Measurements from ENCODE around the gene CIDEB. TPM values are rescaled to one million over a fixed set of nuclear protein-coding genes. Genes with fewer than 3 reads are reported as not detected.

Gene CIDEB
- total and polyA plus RNA-seq, 2 of the 4 experiments (the other 2 are of a cell fraction): under 0.01 to 0.19 TPM

DNA sequence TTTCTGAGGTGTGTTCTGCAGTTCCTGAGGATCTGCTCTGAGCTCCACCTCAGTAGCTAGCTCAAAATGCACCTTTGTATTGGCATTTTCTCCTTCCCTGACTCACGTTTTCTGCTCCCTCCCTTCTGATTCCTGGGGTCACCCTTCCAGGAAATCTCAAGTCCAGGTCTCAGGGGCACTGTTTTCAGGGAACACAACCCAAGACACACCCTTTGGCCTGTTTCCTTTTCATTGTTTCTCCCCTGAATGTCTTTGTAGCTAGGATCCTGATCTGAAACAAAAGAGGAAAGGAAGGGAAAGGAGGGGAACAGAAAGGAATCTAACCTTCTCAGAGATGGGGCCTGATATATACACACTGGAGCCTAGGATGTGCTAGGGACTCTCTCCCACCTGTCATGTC, 39.4 kb upstream of the CIDEB start:
- no peak overlapping the region for H4K8ac ChIP-seq (ENCODE audit: low read depth in 2 of 2, low read length in 2 of 2)
- no peak overlapping the region for H3K4ac ChIP-seq (ENCODE audit: low read depth, low read length)
- no peak overlapping the region for H3K23ac ChIP-seq (ENCODE audit: low read depth, low read length)
- H3K4me1 ChIP-seq (ENCODE audit: control insufficient read depth, insufficient read depth, low read length): peaks cover 3% of the 10 kb centered on the region
- in situ Hi-C loops (cut with MboI; ENCODE audit: low sequenced_read_pairs): no loop called here
- no peak overlapping the region for H4K91ac ChIP-seq (ENCODE audit: insufficient read depth, low read depth, low read length)
- no peaks in the 10 kb centered on the region for H3K79me1 ChIP-seq (ENCODE audit: low read depth in 1 of 2, low read length in 2 of 2)
- H3K27me3 ChIP-seq (ENCODE audit: control insufficient read depth, insufficient read depth, low read length): peaks cover 41% of the 10 kb centered on the region
- no peak for ATAC-seq (ENCODE audit: low read depth)
- H2BK20ac ChIP-seq (ENCODE audit: low read depth, low read length): no peak overlapping the region
- H2BK120ac ChIP-seq (ENCODE audit: low read depth, low read length): no peak overlapping the region
- H3K4me2 ChIP-seq (ENCODE audit: low read depth, low read length): no peak overlapping the region
- no peak overlapping the region for H3K9ac ChIP-seq (ENCODE audit: low read depth, low read length)
- TF ChIP-seq BHLHE40 (IDR thresholded peaks at IDR 0.05; ENCODE audit: low read depth, low read length) (no peak), MAZ (IDR thresholded peaks at IDR 0.05; ENCODE audit: borderline replicate concordance, low read depth, low read length) (no peak), FOS (IDR thresholded peaks at IDR 0.05; ENCODE audit: low read depth, low read length) (no peak), CEBPB (IDR thresholded peaks at IDR 0.05; ENCODE audit: low read depth, low read length) (no peak), NFE2L2 (IDR thresholded peaks at IDR 0.05; ENCODE audit: low read depth, low read length) (no peak), POLR2A (IDR thresholded peaks at IDR 0.05; ENCODE audit: low read depth, low read length) (no peak), RAD21 (IDR thresholded peaks at IDR 0.05; ENCODE audit: low read length) (no peak), MXI1 (IDR thresholded peaks at IDR 0.05; ENCODE audit: borderline replicate concordance, low read depth, low read length) (no peak), MAFK (IDR thresholded peaks at IDR 0.05; ENCODE audit: low read depth, low read length) (no peak), SMC3 (IDR thresholded peaks at IDR 0.05; ENCODE audit: low read depth, low read length) (no peak), RCOR1 (IDR thresholded peaks at IDR 0.05; ENCODE audit: insufficient replicate concordance, low read length) (no peak), CHD1 (IDR thresholded peaks at IDR 0.05; ENCODE audit: low read depth, low read length) (no peak), RFX5 (IDR thresholded peaks at IDR 0.05; ENCODE audit: low read depth, low read length) (no peak)
- TF ChIP-seq, protein P1, sequence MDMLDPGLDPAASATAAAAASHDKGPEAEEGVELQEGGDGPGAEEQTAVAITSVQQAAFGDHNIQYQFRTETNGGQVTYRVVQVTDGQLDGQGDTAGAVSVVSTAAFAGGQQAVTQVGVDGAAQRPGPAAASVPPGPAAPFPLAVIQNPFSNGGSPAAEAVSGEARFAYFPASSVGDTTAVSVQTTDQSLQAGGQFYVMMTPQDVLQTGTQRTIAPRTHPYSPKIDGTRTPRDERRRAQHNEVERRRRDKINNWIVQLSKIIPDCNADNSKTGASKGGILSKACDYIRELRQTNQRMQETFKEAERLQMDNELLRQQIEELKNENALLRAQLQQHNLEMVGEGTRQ (IDR thresholded peaks at IDR 0.05; ENCODE audit: low read depth, low read length): no peak
- TF ChIP-seq, protein P2, sequence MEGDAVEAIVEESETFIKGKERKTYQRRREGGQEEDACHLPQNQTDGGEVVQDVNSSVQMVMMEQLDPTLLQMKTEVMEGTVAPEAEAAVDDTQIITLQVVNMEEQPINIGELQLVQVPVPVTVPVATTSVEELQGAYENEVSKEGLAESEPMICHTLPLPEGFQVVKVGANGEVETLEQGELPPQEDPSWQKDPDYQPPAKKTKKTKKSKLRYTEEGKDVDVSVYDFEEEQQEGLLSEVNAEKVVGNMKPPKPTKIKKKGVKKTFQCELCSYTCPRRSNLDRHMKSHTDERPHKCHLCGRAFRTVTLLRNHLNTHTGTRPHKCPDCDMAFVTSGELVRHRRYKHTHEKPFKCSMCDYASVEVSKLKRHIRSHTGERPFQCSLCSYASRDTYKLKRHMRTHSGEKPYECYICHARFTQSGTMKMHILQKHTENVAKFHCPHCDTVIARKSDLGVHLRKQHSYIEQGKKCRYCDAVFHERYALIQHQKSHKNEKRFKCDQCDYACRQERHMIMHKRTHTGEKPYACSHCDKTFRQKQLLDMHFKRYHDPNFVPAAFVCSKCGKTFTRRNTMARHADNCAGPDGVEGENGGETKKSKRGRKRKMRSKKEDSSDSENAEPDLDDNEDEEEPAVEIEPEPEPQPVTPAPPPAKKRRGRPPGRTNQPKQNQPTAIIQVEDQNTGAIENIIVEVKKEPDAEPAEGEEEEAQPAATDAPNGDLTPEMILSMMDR (conservative IDR thresholded peaks at IDR 0.05; ENCODE audit: low read depth, low read length): no peak
- TF ChIP-seq, protein P3, sequence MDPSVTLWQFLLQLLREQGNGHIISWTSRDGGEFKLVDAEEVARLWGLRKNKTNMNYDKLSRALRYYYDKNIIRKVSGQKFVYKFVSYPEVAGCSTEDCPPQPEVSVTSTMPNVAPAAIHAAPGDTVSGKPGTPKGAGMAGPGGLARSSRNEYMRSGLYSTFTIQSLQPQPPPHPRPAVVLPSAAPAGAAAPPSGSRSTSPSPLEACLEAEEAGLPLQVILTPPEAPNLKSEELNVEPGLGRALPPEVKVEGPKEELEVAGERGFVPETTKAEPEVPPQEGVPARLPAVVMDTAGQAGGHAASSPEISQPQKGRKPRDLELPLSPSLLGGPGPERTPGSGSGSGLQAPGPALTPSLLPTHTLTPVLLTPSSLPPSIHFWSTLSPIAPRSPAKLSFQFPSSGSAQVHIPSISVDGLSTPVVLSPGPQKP (IDR thresholded peaks at IDR 0.05; ENCODE audit: borderline replicate concordance, low read depth, low read length): no peak
- no peak overlapping the region for H4K5ac ChIP-seq (ENCODE audit: low read depth, low read length)
- POLR2A ChIA-PET (ENCODE audit: unreplicated experiment): no interaction called here
- no peak overlapping the region for H2AK9ac ChIP-seq (replicated peaks; ENCODE audit: low read depth, low read length, poor library complexity)
- dilution Hi-C loops (cut with HindIII; ENCODE audit: low sequenced_read_pairs, unreplicated experiment): no loop called here
- H3K9me3 ChIP-seq (ENCODE audit: control insufficient read depth, insufficient read depth, low read length): no peaks in the 10 kb centered on the region
- no TSS peak for BruUV-seq (replicated peaks)
- H2AFZ ChIP-seq (replicated peaks; ENCODE audit: low read length, poor library complexity): no peak overlapping the region
- no peak for DNase-seq
- H3K4me3 ChIP-seq (ENCODE audit: insufficient read depth, low read depth, low read length): no peak overlapping the region
- intact Hi-C loops (cut with micrococcal nuclease): no loop called here
- H2AK5ac ChIP-seq (ENCODE audit: low read depth, low read length): no peak overlapping the region
- H3K56ac ChIP-seq (ENCODE audit: extremely low read depth, insufficient read depth, low read length): no peak overlapping the region
- H2BK15ac ChIP-seq (ENCODE audit: low read depth, low read length): no peak overlapping the region
- no peaks in the 10 kb centered on the region for H3K9me1 ChIP-seq (ENCODE audit: insufficient read depth, low read length)
- H3K36me3 ChIP-seq (ENCODE audit: control insufficient read depth, insufficient read depth, low read length): no peaks in the 10 kb centered on the region
- whole genome bisulfite sequencing, 2 experiments (ENCODE audit: extremely low coverage in 2 of 2, insufficient read length in 1 of 2): 0% methylated on average over 1 of the region's 1 CpG; no CpG with 5 or more reads in 1 of the 2 experiments
- CTCF ChIA-PET: interaction anchor here (1.2 kb wide), 2 partner anchors 10 to 14 kb away, joined by 4 to 6 read pairs; no protein-coding TSS in a partner anchor
- no peak overlapping the region for H2BK5ac ChIP-seq (ENCODE audit: low read depth, low read length, poor library complexity, severe bottlenecking)
- no peak overlapping the region for H3K27ac ChIP-seq (ENCODE audit: insufficient read depth, low read length)
- no peak overlapping the region for H3K14ac ChIP-seq (replicated peaks; ENCODE audit: low read depth, low read length)
- H4K20me1 ChIP-seq (ENCODE audit: insufficient read depth, low read length): no peaks in the 10 kb centered on the region
- H3K18ac ChIP-seq (ENCODE audit: low read depth, low read length): no peak overlapping the region
